Cerebellar cortex (tissue), 1 donor: Measurements from ENCODE around the gene GOLPH3.
"Not testable (repeated sequence)": the region's sequence is repeated elsewhere in the genome, so short reads cannot be mapped to it uniquely, and the experiment has no call there.

Experiments
- DNase-seq: peaks from one replicate; pipeline ENCODE4 v3.0.0-alpha.2; 2015; ENCODE audit warnings: low spot score

GOLPH3 gene

GRCh38 chr5:32135086-32135485, 39.0 kb downstream of the GOLPH3 start:
- no peak for DNase-seq

DNA sequence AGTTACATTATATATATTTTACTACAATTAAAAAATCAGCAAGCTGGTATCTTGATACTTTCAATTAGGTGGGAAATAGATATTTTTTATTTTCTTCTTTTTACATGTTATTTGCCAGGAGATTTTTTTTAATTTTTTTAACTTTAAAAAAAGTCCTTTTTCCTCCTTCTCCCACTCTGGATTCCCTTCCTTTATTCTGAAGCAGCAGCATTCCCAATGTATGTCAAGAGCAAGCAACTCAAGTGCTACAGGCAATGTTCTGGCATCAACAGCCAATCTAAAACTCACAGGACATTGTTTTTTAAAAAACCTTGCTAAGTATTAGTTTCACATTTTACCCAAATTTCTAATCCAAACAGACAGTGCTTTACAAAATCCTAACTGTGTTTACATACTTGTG, 41.4 kb downstream of the GOLPH3 start:
- DNase-seq = no peak

- DNase-seq = no peak
Observed at GRCh38 chr5:32131604-32132003, 42.5 kb downstream of the GOLPH3 start.

DNA sequence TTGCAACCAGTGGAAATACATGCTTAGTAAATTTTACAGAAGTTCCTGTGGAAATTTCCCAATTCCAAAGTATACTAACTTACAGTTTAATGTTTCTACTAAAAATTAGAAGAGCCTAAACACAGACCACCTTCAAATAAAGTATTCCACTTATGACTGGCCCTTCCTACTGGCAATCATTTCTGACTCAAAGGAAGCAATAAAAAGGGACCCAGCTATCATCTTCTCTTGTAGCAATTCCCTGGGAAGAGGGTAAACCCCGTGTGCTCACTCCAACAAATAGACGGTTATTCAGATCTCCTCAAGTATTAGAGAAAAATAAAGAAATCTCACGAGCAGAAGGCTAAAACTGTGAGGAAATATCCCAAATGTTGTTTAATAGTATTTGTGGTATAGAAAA, 43.3 kb downstream of the GOLPH3 start:
- no peak for DNase-seq

- no peak for DNase-seq
Observed at GRCh38 chr5:32129074-32129598, 45.0 kb downstream of the GOLPH3 start.

- DNase-seq = no peak
Observed at GRCh38 chr5:32127711-32128110, 46.4 kb downstream of the GOLPH3 start.

- DNase-seq = no peak
Observed at GRCh38 chr5:32126691-32127090, 47.4 kb downstream of the GOLPH3 start.

- DNase-seq = no peak
Observed at GRCh38 chr5:32123889-32124676, 50.0 kb downstream of the GOLPH3 start.

GRCh38 chr5:32123058-32123805, 50.9 kb downstream of the GOLPH3 start:
- DNase-seq = no peak

DNA sequence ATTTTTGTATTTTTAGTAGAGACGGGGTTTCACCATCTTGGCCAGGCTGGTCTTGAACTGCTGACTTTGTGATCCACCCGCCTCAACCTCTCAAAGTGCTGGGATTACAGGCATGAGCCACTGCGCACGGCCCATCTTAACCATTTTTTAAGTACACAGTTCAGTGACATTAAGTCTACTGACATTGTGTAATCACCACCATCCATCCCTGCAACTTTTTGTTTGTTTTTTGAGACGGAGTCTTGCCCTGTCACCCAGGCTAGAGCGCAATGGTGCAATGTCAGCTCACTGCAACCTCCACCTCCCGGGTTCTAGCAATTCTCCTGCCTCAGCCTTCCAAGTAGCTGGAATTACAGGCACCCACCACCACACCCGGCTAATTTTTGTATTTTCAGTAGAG, 55.2 kb downstream of the GOLPH3 start:
- not testable (repeated sequence) for DNase-seq

- no peak for DNase-seq
Observed at GRCh38 chr5:32116574-32117313, 57.4 kb downstream of the GOLPH3 start.

DNA sequence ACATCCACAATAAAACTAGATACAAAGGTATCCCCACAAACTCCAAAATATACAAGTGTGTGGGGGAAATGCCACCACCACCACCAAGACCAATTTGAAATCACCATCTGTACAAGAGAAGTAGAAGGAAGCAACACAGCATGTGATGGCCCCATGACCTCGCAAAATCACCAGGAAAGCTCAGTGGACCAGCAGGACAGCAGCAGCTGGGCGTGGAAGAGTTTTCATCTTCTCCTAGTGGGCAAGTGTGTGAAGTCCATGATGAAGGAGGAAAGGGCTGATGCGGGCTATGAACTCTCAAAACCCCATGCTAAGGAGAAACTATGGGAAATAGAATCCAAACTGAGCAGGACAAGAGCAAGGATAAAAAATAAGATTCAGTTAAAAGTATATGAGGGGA, 58.1 kb downstream of the GOLPH3 start:
- no peak for DNase-seq

GRCh38 chr5:32110111-32110696, 63.9 kb downstream of the GOLPH3 start:
- no peak for DNase-seq

- no peak for DNase-seq
Observed at GRCh38 chr5:32109236-32109635, 64.9 kb downstream of the GOLPH3 start.

DNA sequence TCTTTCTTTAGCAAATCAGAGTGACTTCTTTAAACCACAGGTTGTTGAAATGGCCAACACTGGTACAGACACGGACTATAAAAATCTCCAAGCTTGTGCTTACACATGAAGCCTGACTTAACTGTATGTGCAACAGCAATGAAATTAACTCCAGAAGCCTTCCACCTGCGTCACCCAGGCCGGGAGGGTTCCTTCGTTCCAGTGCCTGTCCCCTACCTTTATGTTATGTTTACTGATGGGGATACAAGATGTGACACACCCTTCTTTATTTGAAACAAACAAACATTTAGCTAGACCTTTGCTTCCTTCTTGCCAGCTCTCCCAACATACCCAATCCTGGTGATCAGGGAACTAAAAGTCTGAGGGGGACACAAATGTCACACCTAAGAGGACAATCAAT, 66.0 kb downstream of the GOLPH3 start:
- DNase-seq = no peak

DNA sequence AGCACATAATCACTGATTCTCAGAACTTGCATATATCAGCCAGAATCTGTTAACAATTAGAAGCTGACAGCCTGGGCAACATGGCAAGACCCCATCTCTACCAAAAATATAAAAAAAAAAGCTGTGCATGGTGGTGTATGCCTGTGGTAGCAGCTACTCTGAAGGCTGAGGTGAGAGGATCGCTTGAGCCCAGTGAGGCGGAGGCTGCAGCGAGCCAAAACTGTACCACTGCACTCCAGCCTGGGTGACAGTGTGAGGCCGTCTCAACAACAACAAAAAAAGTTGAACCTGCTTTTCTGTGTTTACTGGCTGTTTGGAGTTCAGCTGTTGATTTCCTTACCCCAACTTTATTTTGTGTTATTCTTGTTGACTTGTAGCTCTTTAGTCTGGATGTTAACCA, 66.8 kb downstream of the GOLPH3 start:
- DNase-seq = no peak

DNA sequence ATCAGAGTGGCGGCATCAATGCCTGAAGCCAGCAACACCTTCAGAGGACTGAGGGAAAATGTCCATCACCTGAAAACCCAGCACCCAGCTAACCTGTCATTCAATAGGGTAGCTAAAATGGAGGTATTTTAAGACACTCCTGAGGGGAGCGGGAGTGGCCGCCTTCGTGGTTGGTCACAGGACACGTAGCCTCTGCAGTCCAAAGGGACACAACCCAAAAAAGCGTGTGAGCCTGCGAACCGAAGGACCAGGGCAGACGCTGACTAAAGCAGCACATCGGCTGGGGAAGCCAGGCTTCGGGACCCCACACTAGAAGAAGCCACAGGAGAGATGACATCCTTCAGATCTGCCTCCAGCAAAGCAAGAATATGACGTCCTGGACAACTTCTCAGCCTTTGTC, 70.6 kb downstream of the GOLPH3 start:
- DNase-seq = no peak

DNA sequence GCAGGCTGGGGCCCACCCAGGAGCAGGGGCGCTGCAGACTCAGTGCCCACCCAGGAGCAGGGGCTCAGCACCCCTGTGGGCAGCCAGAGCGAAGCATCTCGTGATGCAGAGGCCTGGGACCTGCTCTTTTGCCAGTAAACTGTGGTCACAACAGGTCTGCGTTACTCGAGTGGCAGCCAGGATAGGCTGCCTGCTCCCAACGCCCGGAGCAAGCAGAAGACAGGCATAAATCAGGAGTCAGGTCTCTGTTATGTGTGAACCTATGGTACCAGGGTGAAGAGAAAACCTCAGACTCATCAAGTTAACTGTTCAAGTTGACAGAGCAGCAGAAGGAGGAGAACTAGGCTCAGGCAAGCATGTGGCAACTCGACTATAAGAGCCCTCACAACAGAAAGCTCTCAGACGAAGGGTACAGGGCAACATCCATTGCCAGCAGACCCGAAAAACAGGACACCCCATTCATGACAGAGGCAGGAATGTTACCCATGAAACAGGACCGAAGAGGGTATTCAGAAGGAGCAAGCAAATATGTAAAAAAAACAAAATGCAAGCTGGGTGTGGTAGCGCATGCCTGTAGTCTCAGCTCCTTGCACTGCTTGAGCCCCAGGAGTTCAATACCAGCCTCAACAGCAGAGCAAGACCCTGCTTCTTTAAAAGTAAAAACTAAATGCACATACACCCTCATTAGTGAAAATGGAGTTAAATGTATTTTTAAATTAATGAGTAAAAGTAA, 71.7 kb downstream of the GOLPH3 start:
- DNase-seq = no peak

DNA sequence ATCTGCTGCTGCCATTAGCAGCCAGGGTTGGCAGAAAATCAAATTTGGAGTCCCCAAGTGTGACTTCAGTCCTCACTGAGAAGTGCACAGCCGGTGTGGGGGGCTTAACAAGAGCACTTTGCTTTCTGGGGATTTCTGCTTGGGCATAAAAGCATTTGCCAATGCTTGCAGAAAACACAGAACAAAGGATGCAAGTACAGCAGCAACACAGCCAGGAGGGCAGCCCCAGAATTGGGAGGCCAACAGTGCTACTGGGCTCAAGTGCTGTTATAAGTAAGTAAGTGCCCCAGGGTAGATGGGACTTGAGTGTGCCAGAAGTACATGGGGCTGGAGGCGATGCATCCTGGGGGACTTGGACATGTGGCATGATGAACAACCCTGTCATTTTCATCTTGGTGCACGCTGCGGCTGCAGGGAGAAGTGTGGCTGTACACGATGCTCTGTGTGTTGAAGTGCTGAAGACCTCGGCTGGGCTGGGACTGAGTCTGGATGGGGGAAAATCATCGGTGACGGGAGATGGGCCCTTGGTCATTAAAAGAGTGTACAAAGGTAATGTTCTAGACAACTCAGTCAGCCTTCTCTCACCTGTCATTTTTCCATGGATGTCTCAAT, 73.3 kb downstream of the GOLPH3 start:
- no peak for DNase-seq

DNA sequence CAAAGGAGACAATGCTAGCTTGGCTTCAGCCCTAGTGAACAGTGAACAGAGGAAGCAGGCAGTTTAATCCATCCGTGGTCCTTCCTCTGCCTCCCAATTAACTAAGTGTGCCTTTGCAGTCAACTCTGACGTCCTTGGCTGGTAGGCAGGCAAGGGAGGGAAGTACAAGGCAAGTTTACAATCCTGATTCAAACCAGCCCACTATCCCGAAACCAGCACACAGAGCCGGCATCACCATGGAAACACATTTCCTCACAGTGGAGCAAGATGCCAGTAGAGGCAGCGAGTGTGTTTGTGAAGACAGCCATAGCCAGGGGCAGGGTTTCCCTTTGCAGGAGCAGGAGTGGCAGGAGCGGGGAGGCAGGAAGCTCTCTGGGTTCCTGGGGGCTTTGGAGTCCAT, 73.9 kb downstream of the GOLPH3 start:
- DNase-seq = peak; percentile 46

GRCh38 chr5:32099486-32100035, 74.6 kb downstream of the GOLPH3 start:
- no peak for DNase-seq
